AG10803 (cell line): ENCODE data around the gene GALNTL6.
"Not testable (repeated sequence)": the region's sequence is repeated elsewhere in the genome, so short reads cannot be mapped to it uniquely, and the experiment has no call there.

Experiments used
- DNase-seq: peaks from one replicate; pipeline ENCODE4 v3.0.0; 2010; ENCODE audit warnings: low read depth
- H3K4me3 ChIP-seq: 2 replicates; pipeline ENCODE4 v1.5.1; 2011; ENCODE audit warnings: mild to moderate bottlenecking, low read length, control low read depth
- CTCF ChIP-seq: conservative IDR thresholded peaks from 2 replicates; pipeline ENCODE4 v1.5.1; 2011; ENCODE audit warnings: mild to moderate bottlenecking, low read length, control low read depth, inconsistent platforms

The GALNTL6 gene

GRCh38 chr4:172787111-172787510 is 973.9 kb downstream of the GALNTL6 start:
- no peak for DNase-seq
- no peak for TF ChIP-seq CTCF
- no peak overlapping the region for H3K4me3 ChIP-seq

- no peak for TF ChIP-seq CTCF
- no peak for DNase-seq
- H3K4me3 ChIP-seq: no peak overlapping the region
These were observed 978.6 kb downstream of the GALNTL6 start for GRCh38 chr4:172791841-172792240.

GRCh38 chr4:172793565-172794306 is 980.5 kb downstream of the GALNTL6 start:
- DNase-seq: no peak
- TF ChIP-seq CTCF: no peak
- no peak overlapping the region for H3K4me3 ChIP-seq

DNA sequence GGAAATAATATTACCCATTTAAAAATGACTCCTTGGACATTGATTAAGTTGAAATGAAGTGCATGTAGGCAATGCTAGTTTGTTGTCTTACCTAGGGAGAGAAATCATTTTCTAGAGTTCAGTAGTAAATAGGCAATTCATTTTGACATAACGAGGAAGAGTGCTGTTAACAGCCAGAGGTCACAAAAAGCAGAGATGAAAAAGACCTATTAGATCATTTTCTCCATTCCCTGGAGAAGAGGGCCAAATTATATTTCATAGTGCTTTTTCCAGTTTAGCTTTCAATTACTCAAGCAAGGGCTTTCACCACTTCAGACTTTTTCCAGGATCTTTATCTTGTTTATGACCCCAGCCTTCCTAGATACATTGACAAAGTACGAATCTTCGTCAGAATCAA is 981.1 kb downstream of the GALNTL6 start:
- DNase-seq: no peak
- H3K4me3 ChIP-seq: no peak overlapping the region
- TF ChIP-seq CTCF: no peak

- DNase-seq, H3K4me3 ChIP-seq: not testable (repeated sequence)
These were observed 984.1 kb downstream of the GALNTL6 start for GRCh38 chr4:172797281-172797680.

DNA sequence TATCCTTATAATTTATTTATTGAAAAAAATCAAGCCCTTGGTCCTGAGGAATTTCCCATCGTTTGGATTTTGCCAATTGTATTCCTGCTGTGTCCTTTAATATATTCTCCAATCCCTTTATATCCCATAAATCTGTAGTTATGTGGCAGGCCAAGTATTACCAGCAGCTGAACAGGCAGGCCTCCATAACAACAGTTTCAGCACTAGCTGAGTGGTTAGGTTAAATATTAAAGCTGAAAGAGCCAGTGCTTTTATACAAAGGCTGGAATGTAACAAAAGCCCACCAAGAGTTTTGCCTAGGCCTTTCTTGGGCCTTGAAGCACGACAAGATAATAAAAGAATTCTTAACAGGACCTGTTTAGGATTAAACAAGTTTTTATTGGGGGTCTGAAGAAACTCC is 988.8 kb downstream of the GALNTL6 start:
- H3K4me3 ChIP-seq: no peak overlapping the region
- no peak for DNase-seq
- no peak for TF ChIP-seq CTCF

GRCh38 chr4:172806841-172807240 is 993.6 kb downstream of the GALNTL6 start:
- H3K4me3 ChIP-seq: no peak overlapping the region
- no peak for TF ChIP-seq CTCF
- no peak for DNase-seq
